Panc1 (cell line): ENCODE results near the gene PDZD2. TPM values are rescaled to one million over a fixed set of nuclear protein-coding genes. Genes with fewer than 3 reads are reported as not detected.

Source experiments
- ATAC-seq: fragments of 200-7000 bp; cut with Tn5 transposase; 2 replicates; pipeline ENCODE4 v1.9.1; 2020; ENCODE audit warnings: mild to moderate bottlenecking, moderate library complexity
- BruUV-seq: library from RNA; stranded (reverse); fragments of 400-500 nt; replicated peaks from 2 replicates; lab custom pipeline; 2021; lab: Mats Ljungman, UMichigan
- CTCF ChIA-PET: fragments of 300-600 bp; sonication (Branson Sonifier 250); formaldehyde crosslinking; loops from one replicate; lab custom pipeline; 2022; ENCODE audit warnings: antibody characterized with exemption; lab: Charles Lee
- POLR2A ChIA-PET: fragments of 300-600 bp; sonication (Branson Sonifier 250); formaldehyde crosslinking; loops from one replicate; lab custom pipeline; 2022; ENCODE audit warnings: antibody characterized with exemption; lab: Charles Lee
- DNase-seq: peaks from one replicate; pipeline ENCODE4 v3.0.0-alpha.2; 2010; ENCODE audit warnings: low read depth, low spot score
- H3K27ac ChIP-seq: 2 replicates; pipeline ENCODE4 v1.5.1; 2011; ENCODE audit warnings: mild to moderate bottlenecking, low read length, inconsistent platforms
- H3K27me3 ChIP-seq: fragments of 200-500 bp; sonication (Bioruptor generic); 2 replicates; pipeline ENCODE4 v1.6.0; 2014; ENCODE audit warnings: low read length, inconsistent platforms; ENCODE audit not compliant: control insufficient read depth, insufficient read depth
- H3K36me3 ChIP-seq: fragments of 200-500 bp; sonication (Bioruptor generic); 2 replicates; pipeline ENCODE4 v1.5.1; 2014; ENCODE audit warnings: inconsistent platforms, mild to moderate bottlenecking, low read length, moderate library complexity; ENCODE audit not compliant: control insufficient read depth, insufficient read depth
- H3K4me1 ChIP-seq: 2 replicates; pipeline ENCODE4 v1.5.1; 2011; ENCODE audit warnings: inconsistent platforms, mild to moderate bottlenecking, low read length, moderate library complexity; ENCODE audit not compliant: control insufficient read depth, insufficient read depth
- H3K4me3 ChIP-seq, 2 experiments: 2 replicates each; pipeline ENCODE4 v1.5.1; 2011 to 2012; ENCODE audit warnings: low read depth in 2 of 2, low read length in 2 of 2, mild to moderate bottlenecking in 2 of 2, inconsistent platforms in 1 of 2, moderate library complexity in 1 of 2
- H3K9me3 ChIP-seq: fragments of 200-500 bp; sonication (Bioruptor generic); 2 replicates; pipeline ENCODE4 v1.5.1; 2014; ENCODE audit warnings: low read depth, mild to moderate bottlenecking, inconsistent platforms, low read length, moderate library complexity; ENCODE audit not compliant: control insufficient read depth, insufficient read depth
- POLR2AphosphoS5 ChIP-seq: IDR thresholded peaks from 2 replicates; pipeline ENCODE4 v1.6.1; 2012; ENCODE audit warnings: mild to moderate bottlenecking, low read depth, low read length, moderate library complexity
- SIN3A ChIP-seq: IDR thresholded peaks from 2 replicates; pipeline ENCODE4 v1.6.1; 2012; ENCODE audit warnings: low read depth, mild to moderate bottlenecking, low read length, moderate library complexity, borderline replicate concordance; ENCODE audit not compliant: insufficient read depth
- TCF7L2 ChIP-seq: IDR thresholded peaks from 2 replicates; pipeline ENCODE4 v1.6.1; 2011; ENCODE audit warnings: mild to moderate bottlenecking, low read depth, low read length, inconsistent platforms
- in situ Hi-C: cut with HindIII; loops from 2 replicates; pipeline ENCODE4 v1.10.0; 2016; ENCODE audit warnings: low sequenced_read_pairs, low pct_unique_long_range_greater_than_20kb
- intact Hi-C: fragments of 100-400 bp; cut with micrococcal nuclease; formaldehyde crosslinking; loops from one replicate; pipeline ENCODE4 v1.10.0; 2022; ENCODE audit not compliant: unreplicated experiment
- total RNA-seq: library from RNA; stranded (reverse); gene quantifications from one replicate; pipeline ENCODE4 v1.2.1, GENCODE V29; 2021; ENCODE audit not compliant: unreplicated experiment
- TF ChIP-seq, protein P1 (sequence below): fragments of 450-650 bp; IDR thresholded peaks from 2 replicates; pipeline ENCODE4 v1.5.1; 2017; ENCODE audit warnings: mild to moderate bottlenecking
- TF ChIP-seq, protein P2 (sequence below), 2 experiments: IDR thresholded peaks; 2 replicates each; pipeline ENCODE4 v1.6.1; 2011 to 2012; ENCODE audit warnings: low read depth in 2 of 2, control low read depth in 1 of 2, low read length in 1 of 2, mild to moderate bottlenecking in 1 of 2, moderate library complexity in 1 of 2; ENCODE audit not compliant: insufficient read depth in 1 of 2

The PDZD2 gene
- total RNA-seq, 1 experiment from 2014 or later = 0.10 TPM

DNA sequence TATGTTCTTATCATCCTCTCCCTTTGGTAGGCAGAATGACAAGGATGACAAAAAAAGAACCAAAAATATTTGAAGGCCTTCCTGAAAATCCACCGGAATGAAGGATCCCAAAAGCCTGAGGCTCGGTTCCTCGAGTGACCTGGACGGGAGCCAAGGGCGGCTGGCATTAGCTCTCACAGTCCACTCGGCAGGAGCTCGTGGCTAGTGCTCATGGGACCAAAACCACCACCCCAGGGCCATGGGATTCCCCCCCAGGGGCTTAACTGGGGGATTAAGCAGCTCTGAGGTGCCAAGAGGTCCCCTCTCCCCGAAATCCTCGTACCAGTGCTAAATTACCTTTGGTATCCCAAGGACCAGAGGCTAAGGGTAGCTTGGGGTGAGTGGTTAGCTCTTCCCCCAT, 586 bp upstream of the PDZD2 start:
- CTCF ChIA-PET = interaction anchor here (0.5 to 0.6 kb wide), 2 partner anchors 47 to 89 kb away, joined by 3 to 7 read pairs; no protein-coding TSS in a partner anchor
- POLR2A ChIA-PET = no interaction called here
- H3K4me1 ChIP-seq = peaks cover 4% of the 10 kb centered on the region; the same call in 1 of the 2 replicates
- DNase-seq = no peak
- no peak overlapping the region for H3K27ac ChIP-seq
- no TSS peak for BruUV-seq
- no peaks in the 10 kb centered on the region for H3K36me3 ChIP-seq
- in situ Hi-C loops = no loop called here
- TF ChIP-seq, protein P1, sequence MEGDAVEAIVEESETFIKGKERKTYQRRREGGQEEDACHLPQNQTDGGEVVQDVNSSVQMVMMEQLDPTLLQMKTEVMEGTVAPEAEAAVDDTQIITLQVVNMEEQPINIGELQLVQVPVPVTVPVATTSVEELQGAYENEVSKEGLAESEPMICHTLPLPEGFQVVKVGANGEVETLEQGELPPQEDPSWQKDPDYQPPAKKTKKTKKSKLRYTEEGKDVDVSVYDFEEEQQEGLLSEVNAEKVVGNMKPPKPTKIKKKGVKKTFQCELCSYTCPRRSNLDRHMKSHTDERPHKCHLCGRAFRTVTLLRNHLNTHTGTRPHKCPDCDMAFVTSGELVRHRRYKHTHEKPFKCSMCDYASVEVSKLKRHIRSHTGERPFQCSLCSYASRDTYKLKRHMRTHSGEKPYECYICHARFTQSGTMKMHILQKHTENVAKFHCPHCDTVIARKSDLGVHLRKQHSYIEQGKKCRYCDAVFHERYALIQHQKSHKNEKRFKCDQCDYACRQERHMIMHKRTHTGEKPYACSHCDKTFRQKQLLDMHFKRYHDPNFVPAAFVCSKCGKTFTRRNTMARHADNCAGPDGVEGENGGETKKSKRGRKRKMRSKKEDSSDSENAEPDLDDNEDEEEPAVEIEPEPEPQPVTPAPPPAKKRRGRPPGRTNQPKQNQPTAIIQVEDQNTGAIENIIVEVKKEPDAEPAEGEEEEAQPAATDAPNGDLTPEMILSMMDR = no peak
- TF ChIP-seq POLR2AphosphoS5 = no peak
- no peak for TF ChIP-seq SIN3A
- no peak for TF ChIP-seq TCF7L2
- TF ChIP-seq, protein P2, sequence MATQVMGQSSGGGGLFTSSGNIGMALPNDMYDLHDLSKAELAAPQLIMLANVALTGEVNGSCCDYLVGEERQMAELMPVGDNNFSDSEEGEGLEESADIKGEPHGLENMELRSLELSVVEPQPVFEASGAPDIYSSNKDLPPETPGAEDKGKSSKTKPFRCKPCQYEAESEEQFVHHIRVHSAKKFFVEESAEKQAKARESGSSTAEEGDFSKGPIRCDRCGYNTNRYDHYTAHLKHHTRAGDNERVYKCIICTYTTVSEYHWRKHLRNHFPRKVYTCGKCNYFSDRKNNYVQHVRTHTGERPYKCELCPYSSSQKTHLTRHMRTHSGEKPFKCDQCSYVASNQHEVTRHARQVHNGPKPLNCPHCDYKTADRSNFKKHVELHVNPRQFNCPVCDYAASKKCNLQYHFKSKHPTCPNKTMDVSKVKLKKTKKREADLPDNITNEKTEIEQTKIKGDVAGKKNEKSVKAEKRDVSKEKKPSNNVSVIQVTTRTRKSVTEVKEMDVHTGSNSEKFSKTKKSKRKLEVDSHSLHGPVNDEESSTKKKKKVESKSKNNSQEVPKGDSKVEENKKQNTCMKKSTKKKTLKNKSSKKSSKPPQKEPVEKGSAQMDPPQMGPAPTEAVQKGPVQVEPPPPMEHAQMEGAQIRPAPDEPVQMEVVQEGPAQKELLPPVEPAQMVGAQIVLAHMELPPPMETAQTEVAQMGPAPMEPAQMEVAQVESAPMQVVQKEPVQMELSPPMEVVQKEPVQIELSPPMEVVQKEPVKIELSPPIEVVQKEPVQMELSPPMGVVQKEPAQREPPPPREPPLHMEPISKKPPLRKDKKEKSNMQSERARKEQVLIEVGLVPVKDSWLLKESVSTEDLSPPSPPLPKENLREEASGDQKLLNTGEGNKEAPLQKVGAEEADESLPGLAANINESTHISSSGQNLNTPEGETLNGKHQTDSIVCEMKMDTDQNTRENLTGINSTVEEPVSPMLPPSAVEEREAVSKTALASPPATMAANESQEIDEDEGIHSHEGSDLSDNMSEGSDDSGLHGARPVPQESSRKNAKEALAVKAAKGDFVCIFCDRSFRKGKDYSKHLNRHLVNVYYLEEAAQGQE (IDR thresholded peaks at IDR 0.05; ENCODE audit: insufficient read depth in 1 of 2, low read depth in 2 of 2, low read length in 1 of 2) = no peak
- peaks cover 22% of the 10 kb centered on the region for H3K27me3 ChIP-seq
- no peaks in the 10 kb centered on the region for H3K9me3 ChIP-seq
- peak overlapping the region; percentile 52 to 53 for H3K4me3 ChIP-seq
- ATAC-seq = no peak
- intact Hi-C loops = no loop called here

DNA sequence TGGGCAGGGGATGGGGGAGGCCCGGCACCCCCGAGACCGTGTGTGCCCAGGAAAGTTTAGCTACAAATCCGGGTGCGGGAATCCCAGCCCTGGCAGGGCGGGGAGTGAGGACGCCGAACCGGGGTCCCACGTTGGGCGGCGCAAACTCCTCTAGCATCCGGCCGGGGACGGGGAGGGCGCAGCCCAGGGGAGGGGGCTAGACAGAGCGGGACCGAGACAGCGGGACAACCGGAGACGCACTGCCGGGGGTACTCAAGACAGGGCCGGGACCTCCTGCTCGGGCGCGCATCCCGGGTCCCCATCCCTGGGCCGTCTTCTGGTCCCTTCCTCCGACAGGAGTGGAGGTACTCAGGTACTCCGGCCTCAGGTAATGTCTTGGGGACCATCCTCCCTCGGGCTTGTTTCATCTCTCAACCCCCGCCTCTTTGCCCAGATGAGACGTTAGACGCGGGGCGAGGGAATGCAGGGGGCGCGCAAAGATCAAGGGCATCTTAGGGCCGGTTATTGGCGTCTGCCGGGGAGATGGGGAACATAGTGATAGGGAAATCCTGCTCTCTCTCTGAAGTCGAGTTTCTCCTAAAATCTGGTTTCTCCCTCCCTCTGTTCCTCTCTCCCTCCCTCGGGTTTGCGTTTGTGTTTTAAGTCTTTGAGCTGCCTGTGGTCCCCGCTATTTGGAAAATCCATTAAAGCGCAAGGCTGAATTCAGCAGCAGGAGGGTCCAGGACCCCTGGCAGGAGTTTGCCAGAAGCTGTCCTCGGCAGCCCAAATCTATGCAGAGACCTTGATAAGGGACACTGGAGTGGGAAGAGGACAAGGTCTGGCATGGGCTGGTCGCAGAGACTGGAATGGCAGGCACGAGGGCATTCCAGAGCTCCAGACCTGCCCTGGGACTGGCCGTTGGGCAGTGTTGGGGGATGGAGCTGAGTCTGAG, 815 bp downstream of the PDZD2 start:
- Histone ChIP-seq H3K4me1 (peaks cover 4% of the 10 kb centered on the region; the same call in 1 of the 2 replicates), H3K9me3 (no peaks in the 10 kb centered on the region), H3K36me3 (no peaks in the 10 kb centered on the region), H3K27me3 (peaks cover 28% of the 10 kb centered on the region), H3K4me3 (peak overlapping the region; percentile 30 to 52), H3K27ac (no peak overlapping the region)
- BruUV-seq = no TSS peak
- intact Hi-C loops = no loop called here
- CTCF ChIA-PET = interaction anchor here (0.7 kb wide), 1 partner anchor 90 kb away, joined by 5 read pairs; no protein-coding TSS in a partner anchor
- in situ Hi-C loops = no loop called here
- DNase-seq (no peak), ATAC-seq (no peak)
- POLR2A ChIA-PET = no interaction called here
- TF ChIP-seq POLR2AphosphoS5 = no peak
- TF ChIP-seq TCF7L2 = no peak
- TF ChIP-seq, protein P1 = no peak
- no peak for TF ChIP-seq SIN3A
- TF ChIP-seq, protein P2 (IDR thresholded peaks at IDR 0.05; ENCODE audit: insufficient read depth in 1 of 2, low read depth in 2 of 2, low read length in 1 of 2) = no peak
